ENCODE measurements around the gene TTYH2.
"Not testable (repeated sequence)": the region's sequence is repeated elsewhere in the genome, so short reads cannot be mapped to it uniquely, and the experiment has no call there.

TTYH2 gene

GRCh38 chr17:74268558-74268957, 55.2 kb downstream of the TTYH2 start:
- DNase-seq, result no peak

- no peak for DNase-seq
Observed at GRCh38 chr17:74270333-74270732, 57.0 kb downstream of the TTYH2 start.

GRCh38 chr17:74271281-74271680, 57.9 kb downstream of the TTYH2 start:
- DNase-seq, result no peak

DNA sequence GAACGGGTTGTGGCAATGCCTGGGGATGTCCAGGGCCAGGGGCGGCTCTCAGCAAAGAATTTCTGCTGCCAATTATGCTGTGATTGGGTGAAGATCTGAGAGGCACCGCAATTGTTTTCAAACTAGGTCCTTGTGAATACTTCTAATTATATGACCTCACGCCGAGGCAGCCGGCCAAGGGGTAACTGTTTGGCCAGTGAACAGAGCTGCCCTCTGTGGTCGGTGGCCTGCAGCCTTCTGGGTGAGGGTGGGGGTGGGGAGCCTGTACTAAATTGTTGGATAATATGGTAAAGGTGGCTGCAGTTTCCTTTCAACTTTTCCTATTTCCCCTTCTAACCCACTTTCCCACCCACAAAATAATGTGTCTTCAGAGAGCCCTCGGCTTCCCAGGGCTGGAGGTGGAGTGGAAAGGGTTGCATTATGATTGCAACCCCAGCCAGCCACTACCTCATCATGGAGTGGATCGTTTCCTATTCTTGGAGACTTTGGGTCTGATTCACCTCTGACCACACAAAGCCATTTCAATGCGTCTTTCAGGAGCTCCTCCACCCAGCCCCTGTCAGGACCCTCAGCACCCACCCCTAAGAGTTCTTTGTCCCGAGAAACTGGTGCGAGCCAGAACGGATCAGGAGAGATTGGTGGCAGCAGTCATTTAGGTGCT, 58.7 kb downstream of the TTYH2 start:
- no peak for DNase-seq

- DNase-seq, result no peak
Observed at GRCh38 chr17:74272731-74273201, 59.4 kb downstream of the TTYH2 start.

GRCh38 chr17:74274060-74274708, 60.8 kb downstream of the TTYH2 start, which contains the start of gene DNAI2:
Gene DNAI2 (plus strand): TSS chr17:74274234. CDS start chr17:74281818, 7,584 bp downstream.
- DNase-seq, result no peak

DNA sequence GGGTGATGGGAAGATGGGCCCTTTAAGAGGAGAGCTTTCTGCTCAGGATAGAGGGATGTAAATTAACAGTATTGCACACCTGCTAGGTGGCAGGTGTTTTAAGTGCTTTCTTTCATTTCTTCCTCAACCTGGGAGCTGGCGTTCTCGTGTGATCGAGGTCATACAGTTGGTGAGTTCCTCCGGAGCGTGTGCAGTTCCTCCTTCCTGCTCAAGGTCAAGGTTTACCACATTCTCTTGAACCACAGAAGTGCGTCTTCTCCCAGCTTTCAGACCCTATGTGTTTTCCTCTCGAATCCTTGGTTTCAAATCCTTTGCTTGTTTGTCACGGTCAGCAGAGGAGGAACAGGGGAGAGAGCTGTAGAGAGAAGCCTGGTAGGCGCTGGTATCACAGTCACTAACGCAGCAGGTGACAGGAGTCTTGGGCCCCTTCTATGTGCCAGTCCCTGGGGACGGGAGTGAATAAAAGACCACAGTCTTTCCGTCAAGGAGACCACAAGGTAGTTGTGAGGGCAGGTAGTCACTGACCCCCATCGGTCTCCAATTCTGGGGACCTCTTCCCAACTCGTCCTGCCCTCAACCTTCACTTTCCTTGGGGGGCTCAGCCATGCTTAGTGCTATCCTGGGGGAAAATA, 61.5 kb downstream of the TTYH2 start:
- DNase-seq, result no peak

DNA sequence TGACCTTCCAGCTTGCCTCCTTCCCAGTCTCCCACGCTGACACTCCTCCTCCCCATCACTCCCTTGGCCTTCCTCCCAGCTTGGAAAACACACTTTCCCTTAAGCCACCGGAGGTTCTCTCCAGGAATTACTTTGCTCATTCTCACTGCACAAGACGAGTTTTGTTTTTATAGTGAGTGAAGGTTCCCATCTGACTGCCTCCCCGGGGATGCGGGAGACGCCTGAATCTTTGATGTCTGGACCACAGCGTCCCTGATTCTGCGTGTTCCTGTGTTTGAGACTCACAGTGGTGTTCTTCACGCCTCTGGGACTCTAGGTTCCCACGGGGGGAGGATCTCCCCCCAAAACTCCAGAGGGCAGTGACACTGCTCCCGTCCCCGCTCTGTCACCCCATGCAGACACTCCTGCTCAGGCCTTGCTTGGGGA, 62.7 kb downstream of the TTYH2 start:
- no peak for DNase-seq

- DNase-seq, result no peak
Observed at GRCh38 chr17:74276541-74277009, 63.2 kb downstream of the TTYH2 start.

DNA sequence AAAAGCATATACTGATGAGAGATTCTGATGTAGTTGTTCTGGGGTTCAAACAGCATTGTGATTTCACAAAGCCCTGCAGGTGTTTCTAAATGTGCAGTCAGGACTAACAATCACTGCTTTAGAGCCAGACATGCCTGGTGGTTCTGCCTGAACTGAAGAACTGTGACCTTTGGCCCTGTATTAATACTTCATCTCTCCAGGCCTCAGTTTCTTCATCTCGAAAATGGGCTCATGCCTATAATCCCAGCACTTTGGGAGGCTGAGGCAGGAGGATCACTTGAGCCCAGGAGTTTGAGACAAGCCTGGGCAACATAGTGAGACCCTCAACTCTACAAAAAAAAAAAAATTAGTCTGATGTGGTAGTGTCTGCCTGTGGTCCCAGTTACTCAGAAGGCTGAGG, 64.6 kb downstream of the TTYH2 start:
- no peak for DNase-seq

DNA sequence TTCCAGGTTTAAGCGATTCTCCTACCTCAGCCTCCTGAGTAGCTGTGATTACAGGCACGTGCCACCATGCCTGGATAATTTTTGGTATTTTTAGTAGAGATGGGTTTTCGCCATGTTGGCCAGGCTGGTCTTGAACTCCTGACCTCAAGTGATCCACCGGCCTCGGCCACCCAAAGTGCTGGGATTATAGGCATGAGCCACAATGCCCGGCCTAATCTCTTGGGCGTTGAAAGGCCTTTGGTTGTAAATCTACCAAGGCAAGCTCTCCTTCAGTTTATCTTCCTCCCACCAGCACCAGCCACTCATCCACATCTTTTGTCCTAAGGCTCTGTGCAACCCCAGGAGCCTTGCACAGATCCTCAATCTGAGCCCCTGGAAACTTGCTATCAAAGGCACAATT, 66.2 kb downstream of the TTYH2 start:
- not testable (repeated sequence) for DNase-seq

DNA sequence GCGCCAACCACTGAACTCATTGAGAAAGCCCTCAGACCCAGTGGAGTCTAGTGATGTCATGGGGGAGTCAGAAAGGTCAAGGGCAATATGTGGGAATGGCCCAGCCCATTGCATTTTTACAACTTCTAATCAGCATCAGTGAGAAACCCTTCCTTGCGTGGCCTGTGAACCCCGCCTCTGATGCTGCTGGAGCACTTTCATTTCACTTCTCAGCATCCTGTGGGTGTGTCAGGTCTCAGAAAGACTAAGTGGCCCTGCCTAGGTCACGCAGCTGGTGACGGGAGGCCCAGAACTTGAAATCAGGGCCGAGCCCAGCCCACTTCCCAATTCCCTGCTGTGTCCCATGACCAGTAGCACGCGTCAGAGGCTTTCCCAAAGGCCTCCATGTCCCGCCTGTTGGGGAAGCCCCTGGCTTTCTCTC, 66.7 kb downstream of the TTYH2 start:
- DNase-seq, result peak; percentile 30

GRCh38 chr17:74281799-74282198, 68.4 kb downstream of the TTYH2 start:
- DNase-seq, result no peak

DNA sequence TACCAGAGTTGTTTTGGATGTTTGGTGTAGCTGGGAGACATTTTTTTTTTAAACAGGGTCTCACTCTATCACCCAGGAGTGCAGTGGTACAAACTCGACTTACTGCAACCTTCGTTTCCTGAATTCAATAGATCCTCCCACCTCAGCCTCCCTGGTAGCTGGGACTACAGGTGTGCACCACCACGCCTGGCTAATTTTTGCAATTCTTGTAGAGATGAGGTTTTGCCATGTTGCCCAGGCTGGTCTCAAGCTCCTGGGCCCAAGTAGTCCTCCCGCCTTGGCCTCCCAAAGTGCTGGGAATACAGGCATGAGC, 68.9 kb downstream of the TTYH2 start:
- DNase-seq, result not testable (repeated sequence)

DNA sequence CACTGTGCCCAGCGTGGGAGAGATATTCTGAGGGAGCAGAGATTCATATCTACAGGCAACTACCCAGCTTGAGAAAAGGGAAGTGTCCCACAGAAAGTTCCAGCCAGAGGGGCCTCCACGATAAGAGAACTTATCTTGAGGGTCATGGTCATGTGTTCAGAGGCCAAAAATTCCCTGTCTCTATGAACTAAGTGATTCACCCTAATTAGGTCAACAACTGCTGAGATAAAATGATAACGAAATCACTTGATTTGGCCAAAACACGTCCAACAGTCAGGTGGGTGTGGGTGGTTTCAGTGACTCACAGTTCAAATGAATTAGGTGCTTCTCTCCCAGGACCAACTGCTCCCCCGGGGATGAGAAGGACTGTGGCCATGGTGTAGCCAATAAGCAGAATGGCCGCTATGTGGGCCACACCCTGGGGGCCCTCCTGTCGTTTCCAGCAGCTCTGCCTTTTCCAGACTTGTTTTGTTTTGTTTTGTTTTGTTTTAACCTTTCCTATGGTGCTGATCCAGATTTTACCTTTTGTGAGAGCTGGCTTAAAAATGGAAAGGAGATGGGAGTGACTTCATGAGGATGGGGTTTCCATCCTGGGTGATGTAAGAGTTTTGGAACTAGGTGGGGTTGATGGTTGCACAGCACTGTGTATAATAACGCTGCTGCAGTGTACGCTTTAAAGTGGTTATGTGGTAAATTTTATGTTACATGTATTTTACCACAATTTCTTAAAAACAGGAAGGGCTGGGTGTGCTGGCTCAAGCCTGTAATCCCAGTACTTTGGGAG, 69.4 kb downstream of the TTYH2 start:
- no peak for DNase-seq

- DNase-seq, result no peak
Observed at GRCh38 chr17:74283371-74283673, 70.0 kb downstream of the TTYH2 start.

DNA sequence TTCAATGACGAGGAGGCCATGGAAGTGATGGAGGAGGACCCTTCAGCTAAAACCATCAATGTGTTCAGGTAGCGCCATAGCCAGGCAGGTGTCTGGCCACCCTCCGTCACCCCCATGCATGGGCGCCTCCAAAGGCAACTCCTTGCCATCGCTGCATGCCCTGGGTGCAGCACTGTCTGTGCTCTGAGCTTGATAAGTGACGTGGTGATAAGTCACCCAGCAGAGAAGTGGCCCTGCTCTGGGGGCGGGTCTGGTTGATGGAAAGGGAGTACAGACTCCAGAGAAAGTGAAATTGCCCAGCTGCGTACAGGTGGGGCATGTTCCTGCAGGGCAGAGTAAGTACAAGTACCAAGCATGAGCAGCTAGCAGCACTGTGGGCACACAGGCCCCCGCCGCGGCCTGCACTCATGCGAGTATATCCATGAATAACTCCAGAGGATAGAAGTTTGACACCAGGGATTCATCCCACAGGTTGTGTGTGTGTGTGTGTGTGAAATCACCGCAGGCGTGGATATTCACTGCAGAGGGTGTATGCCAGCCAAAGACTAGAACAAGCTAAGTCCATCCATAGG, 73.7 kb downstream of the TTYH2 start:
- no peak for DNase-seq

DNA sequence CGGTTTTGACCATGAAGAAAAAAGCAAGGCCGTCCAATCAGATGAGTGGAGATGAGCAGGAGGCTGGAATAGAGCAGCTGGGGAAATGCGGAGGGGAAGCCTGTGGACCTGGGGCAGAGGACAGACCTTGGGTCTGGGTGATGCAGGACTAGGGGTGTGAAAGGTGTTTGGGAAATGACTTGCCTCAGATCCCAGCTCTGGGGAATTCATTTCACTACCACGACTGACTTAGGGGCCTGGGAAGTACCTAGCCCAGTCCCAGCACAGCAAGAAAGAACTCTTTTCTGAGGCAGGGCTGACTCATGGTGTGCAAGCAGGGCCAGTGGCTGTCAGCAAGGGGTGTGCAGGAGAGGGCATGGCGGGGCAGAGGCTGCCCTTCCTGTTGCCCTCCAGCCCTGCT, 75.4 kb downstream of the TTYH2 start:
- DNase-seq, result no peak

DNA sequence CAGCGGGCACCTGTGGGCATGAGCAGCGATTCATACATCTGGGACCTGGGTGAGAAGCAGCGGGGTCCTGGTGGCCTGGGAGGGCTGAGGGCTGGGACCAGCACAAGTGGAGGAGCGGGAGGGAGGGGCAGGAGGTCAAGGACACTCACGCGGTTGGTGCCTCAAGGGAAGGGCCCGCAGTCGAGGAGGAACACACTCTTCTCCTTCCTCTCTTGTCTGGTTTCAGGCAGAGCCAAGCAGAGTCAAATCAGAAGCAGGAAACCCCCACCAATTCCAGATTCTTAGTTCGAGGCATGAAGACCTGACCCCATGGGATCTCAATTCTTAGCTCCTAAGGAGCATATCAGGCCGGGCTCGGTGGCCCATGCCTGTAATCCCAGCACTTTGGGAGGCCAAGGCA, 76.3 kb downstream of the TTYH2 start:
- no peak for DNase-seq

DNA sequence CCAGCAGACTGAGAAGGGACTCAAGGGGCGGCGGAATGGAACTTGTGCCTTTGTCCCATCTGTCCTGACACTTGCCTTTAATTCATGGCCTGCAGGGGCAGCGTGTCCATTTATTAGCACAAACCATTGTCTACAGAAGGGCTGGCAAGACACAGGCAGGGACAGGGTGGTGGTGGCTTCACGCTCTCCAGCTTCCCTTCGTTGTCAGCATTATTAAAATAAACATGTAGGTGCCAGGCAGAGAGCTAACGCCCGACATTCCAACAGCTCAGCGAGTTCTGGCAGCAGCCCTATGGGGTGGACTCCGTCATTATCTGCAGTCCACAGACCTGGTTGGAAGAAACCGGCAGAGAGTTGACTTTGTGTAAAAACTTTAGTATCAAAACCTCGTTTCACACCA, 77.0 kb downstream of the TTYH2 start:
- no peak for DNase-seq

DNA sequence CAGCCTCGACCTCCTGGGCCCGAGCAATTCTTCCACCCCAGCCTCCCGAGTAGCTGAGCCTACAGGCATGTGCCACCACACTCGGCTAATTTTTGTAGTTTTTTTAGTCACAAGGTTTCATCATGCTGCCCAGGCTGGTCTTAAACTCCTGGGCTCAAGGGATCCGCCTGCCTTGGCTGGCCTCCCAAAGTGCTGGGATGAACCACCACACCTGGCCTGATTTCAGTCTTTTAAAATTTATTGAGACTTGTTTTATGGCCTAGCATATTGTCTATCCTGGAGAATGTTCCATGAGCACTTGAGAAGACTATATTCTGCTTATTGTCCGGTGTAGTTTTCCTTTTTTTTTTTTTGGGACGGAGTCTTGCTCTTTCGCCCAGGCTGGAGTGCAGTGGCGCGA, 79.1 kb downstream of the TTYH2 start:
- no peak for DNase-seq

DNA sequence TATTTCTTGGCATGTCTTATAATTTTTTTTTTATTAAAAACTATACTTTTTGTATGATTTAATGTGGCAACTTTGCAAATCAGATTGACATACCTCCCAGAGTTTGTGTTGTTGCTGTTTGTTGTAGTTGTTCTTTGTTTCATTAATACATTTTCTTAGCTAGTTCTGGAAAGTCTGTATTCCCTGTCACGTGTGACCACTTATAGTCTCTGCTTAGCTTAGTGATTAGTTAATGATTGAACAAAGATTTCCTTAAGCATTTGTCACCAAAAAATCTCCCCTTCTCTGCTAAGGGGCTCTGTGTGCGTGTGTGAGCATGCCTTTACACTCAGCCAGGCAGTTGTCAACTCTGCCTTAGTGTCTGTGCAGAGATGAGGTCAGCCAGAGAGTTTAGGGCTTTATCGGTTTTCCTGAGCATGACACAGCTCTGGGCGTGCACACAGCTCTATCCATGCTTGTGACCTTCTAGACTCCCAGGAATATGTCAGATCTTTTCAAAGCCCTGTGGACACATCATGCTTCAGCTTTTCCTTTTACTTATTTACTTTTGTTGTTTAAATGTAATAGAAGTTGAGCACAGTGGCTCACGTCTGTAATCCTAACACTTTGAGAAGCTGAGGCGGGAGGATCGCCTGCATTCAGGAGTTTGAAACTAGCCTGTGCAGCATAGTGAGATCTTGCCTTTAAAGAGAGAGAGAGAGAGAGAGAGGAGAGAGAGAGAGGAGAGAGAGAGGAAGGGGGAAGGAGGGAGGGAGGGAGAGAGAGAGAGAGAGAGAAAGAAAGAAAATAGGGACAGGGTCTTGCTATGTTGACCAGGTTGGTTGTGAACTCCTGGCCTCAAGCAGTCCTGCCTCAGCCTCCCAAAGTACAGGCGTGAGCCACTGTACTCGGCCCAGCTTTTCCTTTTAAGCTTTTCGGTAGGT, 82.5 kb downstream of the TTYH2 start:
- DNase-seq, result no peak
